H1 (cell line): ENCODE measurements around the gene SLC38A8. TPM values are rescaled to one million over a fixed set of nuclear protein-coding genes. Genes with fewer than 3 reads are reported as not detected.

Experiments used
- RBBP5 ChIP-seq: IDR thresholded peaks from 2 replicates; pipeline ENCODE4 v1.7.1; 2012; ENCODE audit warnings: low read depth, mild to moderate bottlenecking, inconsistent platforms, low read length, moderate library complexity, borderline replicate concordance
- polyA plus RNA-seq, 7 experiments: library from polyadenylated mRNA; depleted of rRNA in 3 of 7; stranded (reverse) in 5 of 7; unstranded in 2 of 7; fragments of >200 nt in 5 of 7; fragments of 200-250 nt in 2 of 7; gene quantifications; 1 replicate in 5 of 7; 2 replicates in 1 of 7; 4 replicates in 1 of 7; pipeline versions ENCODE4 v1.2.1 to v1.2.3, GENCODE V29; 2011 to 2013; ENCODE audit warnings: missing spikeins in 2 of 7, mixed read lengths in 2 of 7
- total RNA-seq: library from RNA; stranded (reverse); fragmentation: NEBNext Ultra II Directional; extraction: Animal tissue kit (Norgen Biotek cat#: 25700); gene quantifications from 2 replicates; pipeline ENCODE4 v1.2.1, GENCODE V29; 2021
- TF ChIP-seq, protein P1 (sequence below), 3 experiments: IDR thresholded peaks; 1 replicate in 2 of 3; 2 replicates in 1 of 3; pipeline versions ENCODE4 v1.5.1 to v1.6.1; 2011; ENCODE audit warnings: low read length in 3 of 3, mild to moderate bottlenecking in 3 of 3, inconsistent platforms in 2 of 3, low read depth in 1 of 3, moderate library complexity in 1 of 3; ENCODE audit not compliant: insufficient read depth in 1 of 3; ENCODE audit errors: control extremely low read depth in 1 of 3

The SLC38A8 gene
- total and polyA plus RNA-seq, 2 of the 8 experiments (the other 6 are each of a cell fraction or from before 2014, with no cell fraction given), result 0.08 TPM; not detected in 1

DNA sequence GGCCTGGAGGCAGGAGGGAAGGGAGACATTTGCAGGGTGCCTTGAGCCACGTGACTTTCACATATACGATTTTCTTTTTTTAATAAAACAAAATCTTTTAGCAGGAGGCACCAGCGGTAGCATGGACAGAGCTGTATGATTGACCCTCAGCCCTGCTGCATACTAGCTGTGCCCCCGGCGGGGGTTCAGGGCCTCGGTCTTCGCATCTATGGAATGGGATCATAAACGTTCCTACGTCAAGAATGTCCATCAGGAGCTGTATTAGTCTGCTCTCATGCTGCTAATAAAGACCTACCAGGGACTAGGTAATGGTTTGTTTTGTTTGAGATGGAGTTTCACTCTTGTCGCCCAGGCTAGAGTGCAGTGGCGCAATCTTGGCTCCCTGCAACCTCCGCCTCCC lies 27.2 kb downstream of the SLC38A8 start (continued):
- TF ChIP-seq, protein P1, sequence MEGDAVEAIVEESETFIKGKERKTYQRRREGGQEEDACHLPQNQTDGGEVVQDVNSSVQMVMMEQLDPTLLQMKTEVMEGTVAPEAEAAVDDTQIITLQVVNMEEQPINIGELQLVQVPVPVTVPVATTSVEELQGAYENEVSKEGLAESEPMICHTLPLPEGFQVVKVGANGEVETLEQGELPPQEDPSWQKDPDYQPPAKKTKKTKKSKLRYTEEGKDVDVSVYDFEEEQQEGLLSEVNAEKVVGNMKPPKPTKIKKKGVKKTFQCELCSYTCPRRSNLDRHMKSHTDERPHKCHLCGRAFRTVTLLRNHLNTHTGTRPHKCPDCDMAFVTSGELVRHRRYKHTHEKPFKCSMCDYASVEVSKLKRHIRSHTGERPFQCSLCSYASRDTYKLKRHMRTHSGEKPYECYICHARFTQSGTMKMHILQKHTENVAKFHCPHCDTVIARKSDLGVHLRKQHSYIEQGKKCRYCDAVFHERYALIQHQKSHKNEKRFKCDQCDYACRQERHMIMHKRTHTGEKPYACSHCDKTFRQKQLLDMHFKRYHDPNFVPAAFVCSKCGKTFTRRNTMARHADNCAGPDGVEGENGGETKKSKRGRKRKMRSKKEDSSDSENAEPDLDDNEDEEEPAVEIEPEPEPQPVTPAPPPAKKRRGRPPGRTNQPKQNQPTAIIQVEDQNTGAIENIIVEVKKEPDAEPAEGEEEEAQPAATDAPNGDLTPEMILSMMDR (IDR thresholded peaks at IDR 0.05; ENCODE audit: control extremely low read depth in 1 of 3, insufficient read depth in 1 of 3, low read depth in 1 of 3, low read length in 3 of 3), result no peak
- no peak for TF ChIP-seq RBBP5
